Measurements from ENCODE around the gene TTLL10. TPM values are rescaled to one million over a fixed set of nuclear protein-coding genes. Genes with fewer than 3 reads are reported as not detected.
"Not testable (repeated sequence)": the region's sequence is repeated elsewhere in the genome, so short reads cannot be mapped to it uniquely, and the experiment has no call there.

TTLL10 gene
- total RNA-seq, 1 donor = 0.42 TPM

DNA sequence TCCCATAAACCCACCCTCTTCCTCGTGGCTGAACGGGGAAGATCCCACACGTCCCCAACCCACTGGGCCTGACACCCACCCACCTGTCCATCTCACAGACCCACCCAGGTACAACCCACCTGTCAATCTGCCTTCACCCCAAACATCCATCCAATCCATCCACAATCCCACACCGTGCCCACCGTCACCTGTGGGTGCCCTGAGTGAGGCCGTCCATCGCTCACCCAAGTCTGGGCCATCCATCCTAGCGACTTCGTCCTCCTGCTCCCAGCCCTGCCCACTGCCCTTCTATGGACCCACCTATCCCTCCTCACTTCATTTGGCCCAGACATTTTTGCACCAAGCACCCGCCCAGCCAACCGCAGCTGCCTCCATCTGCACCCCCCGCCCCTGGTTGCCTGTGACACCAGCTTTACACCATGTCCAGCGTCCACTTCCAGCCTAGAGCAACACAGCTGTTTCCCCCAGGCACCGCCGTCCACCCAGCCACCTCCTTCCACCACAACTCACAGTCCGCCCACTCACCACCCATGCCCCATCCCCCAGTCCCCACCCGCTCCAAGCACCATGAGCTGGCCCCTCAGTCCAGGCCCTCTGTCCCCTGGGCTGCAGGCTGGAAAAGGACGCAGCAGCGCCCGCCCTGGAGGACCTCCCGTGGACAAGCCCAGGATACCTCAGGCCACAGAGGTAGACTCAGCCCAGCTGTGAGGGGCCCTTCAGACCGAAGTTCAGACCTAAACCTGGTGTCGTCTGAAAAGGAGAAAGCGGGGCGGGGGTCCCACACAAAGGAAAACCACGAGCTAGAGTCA is 7.7 kb downstream of the TTLL10 start:
- no peaks in the 10 kb centered on the region for H3K9me3 ChIP-seq (ENCODE audit: low read depth, low read length)
- H3K4me1 ChIP-seq (ENCODE audit: insufficient read depth, low read length) = peaks cover 14% of the 10 kb centered on the region
- H3K4me3 ChIP-seq (ENCODE audit: low read length) = no peak overlapping the region
- H3K27me3 ChIP-seq (ENCODE audit: insufficient read depth, low read length) = no peaks in the 10 kb centered on the region

DNA sequence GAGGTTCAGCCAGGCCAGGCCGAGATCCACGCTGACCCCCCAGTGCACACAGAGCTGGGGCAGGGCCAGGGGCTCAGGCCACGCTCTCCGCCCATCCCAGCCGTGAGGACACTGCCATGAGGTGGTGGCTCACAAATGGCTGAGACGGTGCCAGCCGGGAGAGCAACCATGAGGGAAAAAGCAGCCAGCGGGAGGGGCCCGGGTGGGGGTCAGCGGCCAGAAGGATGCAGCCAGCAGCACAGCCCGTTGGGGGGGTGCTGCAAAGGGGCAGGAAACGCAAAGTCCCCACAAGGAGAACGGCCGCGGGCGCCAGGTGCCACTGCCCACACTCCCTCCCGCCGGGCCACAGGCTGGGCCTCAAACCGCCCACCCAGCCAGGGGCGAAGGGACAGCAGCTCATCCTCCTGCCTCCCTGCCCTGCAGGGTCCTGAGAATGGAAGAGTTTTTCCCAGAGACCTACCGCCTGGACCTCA is 8.3 kb downstream of the TTLL10 start:
- Histone ChIP-seq H3K4me1 (ENCODE audit: insufficient read depth, low read length) (peaks cover 14% of the 10 kb centered on the region), H3K4me3 (ENCODE audit: low read length) (no peak overlapping the region), H3K27me3 (ENCODE audit: insufficient read depth, low read length) (no peaks in the 10 kb centered on the region), H3K9me3 (ENCODE audit: low read depth, low read length) (no peaks in the 10 kb centered on the region)

DNA sequence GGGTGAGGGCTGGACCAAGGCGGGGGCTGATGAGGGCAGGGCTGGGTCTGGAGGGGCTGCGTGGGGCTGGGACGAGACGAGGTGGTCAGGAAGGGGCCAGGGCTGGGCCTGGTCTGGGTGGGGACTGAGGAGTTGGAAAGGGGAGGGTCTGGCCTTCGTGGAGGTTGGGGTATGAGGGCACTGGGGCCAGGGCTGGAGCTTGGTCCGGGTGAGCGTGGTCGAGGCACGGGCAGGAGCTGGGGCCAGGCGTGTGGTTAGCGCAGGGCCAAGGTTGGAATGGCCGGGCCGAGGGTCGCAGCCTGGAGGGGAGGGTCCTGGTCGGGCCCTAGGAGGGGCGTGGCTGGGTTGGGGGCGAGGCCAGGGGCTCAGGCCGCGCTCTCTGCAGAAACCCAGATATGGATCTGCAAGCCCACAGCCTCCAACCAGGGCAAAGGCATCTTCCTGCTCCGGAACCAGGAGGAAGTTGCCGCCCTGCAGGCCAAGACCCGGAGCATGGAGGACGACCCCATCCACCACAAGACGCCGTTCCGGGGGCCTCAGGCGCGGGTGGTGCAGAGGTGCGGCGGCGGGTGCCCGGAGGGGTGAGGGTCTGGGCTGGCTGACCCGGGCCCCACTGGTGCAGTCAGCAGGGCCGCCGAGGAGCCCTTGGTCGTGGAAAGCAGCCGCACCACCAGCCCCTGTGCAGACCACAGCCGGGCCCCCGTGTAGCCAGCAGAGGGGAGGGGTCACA is 9.0 kb downstream of the TTLL10 start:
- Histone ChIP-seq H3K27me3 (ENCODE audit: insufficient read depth, low read length) (no peaks in the 10 kb centered on the region), H3K9me3 (ENCODE audit: low read depth, low read length) (no peaks in the 10 kb centered on the region), H3K4me3 (ENCODE audit: low read length) (no peak overlapping the region), H3K4me1 (ENCODE audit: insufficient read depth, low read length) (peaks cover 14% of the 10 kb centered on the region)

DNA sequence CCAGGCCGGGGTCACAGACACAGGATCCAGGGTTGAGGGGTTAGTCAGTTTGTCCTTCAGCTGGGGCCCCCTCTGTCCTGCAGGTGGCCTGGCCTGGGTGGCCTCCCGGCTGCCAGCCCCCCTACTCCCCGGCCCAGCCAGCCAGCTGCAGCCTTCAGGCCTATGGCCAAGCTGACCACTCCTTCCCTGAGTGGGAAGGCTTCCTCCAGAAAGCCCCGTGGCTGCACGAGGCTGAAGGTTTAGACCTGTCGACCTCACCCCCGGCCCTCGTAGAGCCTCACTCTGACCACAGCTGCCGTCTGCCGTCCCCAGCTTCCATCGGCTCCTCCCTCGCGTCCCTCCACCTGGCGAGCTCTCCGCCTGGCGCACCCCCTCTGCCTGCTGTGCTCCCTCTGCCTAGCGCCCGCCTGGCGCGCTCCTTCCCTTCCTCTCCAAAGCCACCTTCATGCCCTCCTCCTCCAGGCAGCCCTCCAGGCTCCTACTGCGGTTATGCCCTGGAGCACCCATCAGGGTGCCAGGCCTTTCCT is 9.6 kb downstream of the TTLL10 start:
- H3K4me1 ChIP-seq (ENCODE audit: insufficient read depth, low read length) = peaks cover 14% of the 10 kb centered on the region
- no peaks in the 10 kb centered on the region for H3K9me3 ChIP-seq (ENCODE audit: low read depth, low read length)
- no peak overlapping the region for H3K4me3 ChIP-seq (ENCODE audit: low read length)
- H3K27me3 ChIP-seq (ENCODE audit: insufficient read depth, low read length) = no peaks in the 10 kb centered on the region

DNA sequence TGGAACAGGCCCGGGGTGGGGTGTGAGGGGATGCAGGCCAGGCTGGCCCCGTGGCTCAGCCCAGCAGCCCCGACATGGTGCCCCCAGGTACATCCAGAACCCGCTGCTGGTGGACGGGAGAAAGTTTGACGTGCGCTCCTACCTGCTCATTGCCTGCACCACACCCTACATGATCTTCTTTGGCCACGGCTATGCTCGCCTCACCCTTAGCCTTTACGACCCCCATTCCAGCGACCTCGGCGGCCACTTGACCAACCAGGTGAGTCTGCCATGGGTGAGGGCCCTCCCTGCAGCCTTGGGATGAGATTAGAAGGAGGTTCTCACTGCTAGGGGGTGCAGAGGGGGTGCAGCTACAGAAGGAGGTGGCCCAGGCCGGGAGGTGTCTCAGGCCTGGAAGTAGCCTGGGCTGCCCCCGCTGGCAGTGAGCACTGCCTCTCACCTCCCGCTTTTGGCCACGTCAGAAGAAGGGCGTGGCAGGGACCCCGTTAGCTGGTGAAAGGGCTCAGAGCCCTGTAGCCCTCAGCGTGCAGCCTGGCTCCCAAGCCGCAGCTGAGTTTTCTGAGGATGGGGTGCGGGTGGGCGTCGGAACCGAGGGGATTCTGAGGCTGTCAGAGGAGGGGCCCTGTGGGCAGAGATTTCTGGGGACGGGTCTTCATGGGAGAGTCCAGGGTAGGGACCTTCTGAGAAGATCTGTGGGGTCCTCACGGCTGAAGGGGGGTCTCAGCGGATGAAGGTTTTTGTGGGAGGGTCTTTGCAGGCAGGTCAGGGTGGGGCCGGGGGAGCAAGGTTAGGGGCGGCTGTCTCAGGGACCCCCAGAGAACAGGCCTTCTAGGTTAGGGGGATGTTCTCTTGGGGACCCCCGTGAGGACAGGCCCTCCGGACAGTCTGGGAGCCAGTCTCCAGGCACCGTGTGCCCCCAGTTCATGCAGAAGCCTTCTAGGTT is 10.4 kb downstream of the TTLL10 start:
- Histone ChIP-seq H3K4me1 (ENCODE audit: insufficient read depth, low read length) (peaks cover 14% of the 10 kb centered on the region), H3K9me3 (ENCODE audit: low read depth, low read length) (no peaks in the 10 kb centered on the region), H3K4me3 (ENCODE audit: low read length) (no peak overlapping the region), H3K27me3 (ENCODE audit: insufficient read depth, low read length) (no peaks in the 10 kb centered on the region)

DNA sequence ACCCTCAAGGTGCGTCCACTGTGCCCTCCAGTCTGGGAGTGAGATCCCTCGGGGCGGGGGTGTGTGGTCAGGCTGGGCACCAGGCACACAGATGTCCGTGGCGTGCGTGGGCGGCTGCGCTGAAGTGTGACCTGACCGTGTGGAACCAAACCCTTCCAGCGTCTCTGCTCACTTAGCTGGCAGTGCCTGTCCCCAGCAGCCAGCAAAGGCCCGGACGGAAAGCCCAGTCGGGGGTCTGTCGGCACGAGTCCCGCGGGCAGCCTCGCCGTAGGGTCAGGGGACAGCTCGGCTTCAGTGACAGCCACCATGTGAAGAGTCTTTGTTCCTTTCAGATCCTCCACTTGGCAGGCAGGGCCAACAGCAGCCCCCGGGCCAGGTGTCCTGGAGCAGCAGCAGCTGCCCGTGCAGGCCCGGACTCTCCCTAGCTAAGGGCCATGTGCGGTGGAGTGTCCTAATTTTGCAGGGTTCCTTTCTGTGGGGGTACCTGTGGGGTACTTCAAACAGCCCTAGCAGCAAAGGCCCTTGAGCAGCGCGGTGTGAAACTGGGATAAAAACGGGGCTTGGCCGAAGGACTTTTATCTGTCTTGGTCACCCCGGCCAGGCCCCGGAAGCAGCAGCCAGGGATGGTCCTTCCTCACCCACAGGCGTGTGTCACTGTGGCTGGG is 11.6 kb downstream of the TTLL10 start:
- peaks cover 14% of the 10 kb centered on the region for H3K4me1 ChIP-seq (ENCODE audit: insufficient read depth, low read length)
- H3K9me3 ChIP-seq (ENCODE audit: low read depth, low read length) = no peaks in the 10 kb centered on the region
- no peaks in the 10 kb centered on the region for H3K27me3 ChIP-seq (ENCODE audit: insufficient read depth, low read length)
- no peak overlapping the region for H3K4me3 ChIP-seq (ENCODE audit: low read length)

DNA sequence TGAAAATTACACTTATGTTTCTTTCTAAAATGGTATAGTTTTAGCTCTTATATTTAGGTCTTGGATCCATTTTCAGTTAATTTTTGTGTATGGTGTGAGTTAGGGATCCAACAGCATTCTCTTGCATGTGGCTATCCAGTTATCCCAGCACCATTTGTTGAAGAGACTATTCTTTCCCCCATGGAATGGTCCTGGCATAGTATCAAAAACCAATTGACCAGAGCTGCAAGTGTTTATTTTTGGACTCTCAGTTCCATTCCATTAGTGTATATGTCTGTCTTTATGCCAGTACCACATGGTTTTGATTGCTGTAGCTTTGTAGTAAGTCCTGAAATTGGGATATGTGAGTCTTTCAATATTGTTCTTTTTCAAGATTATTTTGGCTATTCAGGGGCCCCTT is 14.3 kb downstream of the TTLL10 start:
- H3K9me3 ChIP-seq (ENCODE audit: low read depth, low read length) = peaks cover 5% of the 10 kb centered on the region
- H3K4me1 ChIP-seq (ENCODE audit: insufficient read depth, low read length) = peaks cover 4% of the 10 kb centered on the region
- no peaks in the 10 kb centered on the region for H3K27me3 ChIP-seq (ENCODE audit: insufficient read depth, low read length)
- H3K4me3 ChIP-seq (ENCODE audit: low read length) = no peak overlapping the region

DNA sequence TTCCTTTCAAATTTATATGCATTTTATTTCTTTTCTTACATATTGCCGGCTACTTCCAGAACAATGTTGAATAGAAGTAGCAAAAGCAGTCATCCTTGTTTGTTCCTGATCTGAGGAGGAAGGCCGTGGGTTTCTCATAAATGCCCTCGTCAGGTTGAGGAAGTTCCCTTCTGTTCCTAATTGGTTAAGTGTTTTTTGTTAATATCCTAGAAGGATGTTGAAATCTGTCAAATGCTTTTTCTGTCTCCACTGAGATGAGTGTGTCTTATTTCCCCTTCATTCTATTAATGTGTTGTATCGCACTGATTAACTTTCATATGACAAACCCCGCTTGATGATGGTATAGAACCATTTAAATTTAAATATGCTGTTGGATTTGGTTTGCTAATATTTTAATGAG is 15.4 kb downstream of the TTLL10 start:
- Histone ChIP-seq H3K27me3 (ENCODE audit: insufficient read depth, low read length) (no peaks in the 10 kb centered on the region), H3K4me1 (ENCODE audit: insufficient read depth, low read length) (no peaks in the 10 kb centered on the region), H3K9me3 (ENCODE audit: low read depth, low read length) (peaks cover 5% of the 10 kb centered on the region), H3K4me3 (ENCODE audit: low read length) (no peak overlapping the region)

DNA sequence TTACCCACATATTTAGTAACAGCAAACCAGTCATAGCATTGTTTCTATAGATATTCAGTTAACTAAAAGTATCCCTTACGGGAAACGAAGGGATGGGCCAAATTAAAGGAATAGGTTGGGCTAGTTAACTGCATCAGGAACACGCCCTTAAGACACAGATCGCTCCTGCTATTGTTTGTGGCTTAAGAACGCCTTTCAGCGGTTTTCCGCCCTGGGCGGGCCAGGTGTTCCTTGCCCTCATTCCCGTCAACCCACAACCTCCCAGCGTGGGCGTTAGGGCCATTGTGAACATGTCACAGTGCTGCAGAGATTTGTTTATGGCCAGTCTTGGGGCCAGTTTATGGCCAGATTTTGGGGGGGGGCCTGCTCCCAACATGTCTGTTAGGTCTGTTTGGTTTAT is 18.1 kb downstream of the TTLL10 start:
- Histone ChIP-seq H3K4me3 (ENCODE audit: low read length) (no peak overlapping the region), H3K4me1 (ENCODE audit: insufficient read depth, low read length) (no peaks in the 10 kb centered on the region), H3K9me3 (ENCODE audit: low read depth, low read length) (peaks cover 5% of the 10 kb centered on the region), H3K27me3 (ENCODE audit: insufficient read depth, low read length) (no peaks in the 10 kb centered on the region)

DNA sequence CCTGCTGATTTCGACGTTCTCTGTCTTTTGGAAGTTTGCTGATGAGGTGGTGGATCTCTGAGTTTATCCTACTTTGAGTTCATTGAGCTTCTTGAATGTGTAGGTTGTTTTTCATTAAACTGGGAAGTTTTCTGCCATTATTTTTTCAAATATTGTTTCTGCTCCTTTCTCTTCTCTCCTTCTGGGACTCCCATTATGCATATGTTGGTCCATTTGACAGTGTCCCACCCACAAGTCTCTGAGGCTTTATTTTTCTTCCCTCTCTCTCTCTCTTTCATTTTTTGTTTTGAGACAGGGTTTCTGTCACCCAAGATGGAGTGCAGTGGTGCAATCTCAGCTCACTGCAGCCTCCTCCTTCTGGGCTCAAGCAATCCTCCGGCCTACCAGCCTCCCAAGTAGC is 21.0 kb downstream of the TTLL10 start:
- Histone ChIP-seq H3K4me1 (ENCODE audit: insufficient read depth, low read length) (no peaks in the 10 kb centered on the region), H3K9me3 (ENCODE audit: low read depth, low read length) (peaks cover 5% of the 10 kb centered on the region), H3K27me3 (ENCODE audit: insufficient read depth, low read length) (no peaks in the 10 kb centered on the region), H3K4me3 (ENCODE audit: low read length) (no peak overlapping the region)

DNA sequence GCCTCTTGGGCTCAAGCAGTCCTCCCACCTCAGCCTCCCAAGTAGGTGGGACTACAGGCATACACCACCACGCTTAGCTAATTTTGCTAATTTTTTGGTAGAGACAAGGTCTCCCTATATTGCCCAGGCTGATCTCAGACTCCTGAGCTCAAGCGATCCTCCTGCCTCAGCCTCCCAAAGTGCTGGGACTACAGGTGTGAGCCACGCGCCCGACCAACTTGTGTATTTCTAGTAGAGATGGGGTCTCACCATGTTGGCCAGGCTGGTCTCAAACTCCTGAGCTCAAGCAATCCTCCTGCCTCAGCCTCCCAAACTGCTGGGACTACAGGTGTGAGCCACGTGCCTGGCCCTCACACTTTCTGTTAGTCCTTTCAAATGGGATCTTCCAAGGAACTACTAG is 22.0 kb downstream of the TTLL10 start:
- not testable (repeated sequence) for H3K9me3 ChIP-seq (ENCODE audit: low read depth, low read length); H3K4me1 ChIP-seq (ENCODE audit: insufficient read depth, low read length); H3K27me3 ChIP-seq (ENCODE audit: insufficient read depth, low read length); H3K4me3 ChIP-seq (ENCODE audit: low read length)

DNA sequence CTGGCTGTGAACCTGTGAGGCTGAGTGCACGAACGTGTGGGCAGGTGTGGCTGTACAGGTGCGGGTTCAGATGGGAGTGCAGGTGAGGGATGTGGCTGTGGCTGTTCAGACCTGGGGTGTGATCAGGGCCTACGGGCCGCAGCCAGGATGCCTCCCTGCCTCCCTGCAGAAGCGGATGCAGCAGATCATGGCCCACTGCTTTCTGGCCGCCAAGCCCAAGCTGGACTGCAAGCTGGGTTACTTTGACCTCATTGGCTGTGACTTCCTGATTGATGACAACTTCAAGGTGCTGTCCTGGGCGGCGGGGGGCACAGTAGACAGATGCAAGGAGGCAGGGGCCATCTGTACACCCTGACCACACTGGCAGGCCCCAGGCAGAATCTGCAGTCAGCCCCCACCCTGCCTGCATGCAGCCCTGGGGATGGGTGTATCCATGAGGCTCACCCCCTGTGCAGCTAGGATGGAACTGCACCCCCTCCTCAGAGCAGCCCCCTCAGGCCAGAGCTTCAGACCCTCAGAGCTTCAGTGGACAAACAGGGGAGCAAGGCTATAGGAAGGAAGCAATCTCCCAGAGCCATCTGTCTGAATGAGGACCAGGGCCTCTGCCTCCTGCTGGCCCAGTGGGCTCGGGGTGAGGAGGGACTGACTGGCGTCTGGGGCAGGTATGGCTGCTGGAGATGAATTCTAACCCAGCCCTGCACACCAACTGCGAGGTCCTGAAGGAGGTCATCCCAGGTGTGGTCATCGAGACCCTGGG is 22.9 kb downstream of the TTLL10 start:
- no peak overlapping the region for H3K4me3 ChIP-seq (ENCODE audit: low read length)
- H3K9me3 ChIP-seq (ENCODE audit: low read depth, low read length) = peaks cover 5% of the 10 kb centered on the region
- peaks cover 4% of the 10 kb centered on the region for H3K4me1 ChIP-seq (ENCODE audit: insufficient read depth, low read length)
- H3K27me3 ChIP-seq (ENCODE audit: insufficient read depth, low read length) = no peaks in the 10 kb centered on the region

DNA sequence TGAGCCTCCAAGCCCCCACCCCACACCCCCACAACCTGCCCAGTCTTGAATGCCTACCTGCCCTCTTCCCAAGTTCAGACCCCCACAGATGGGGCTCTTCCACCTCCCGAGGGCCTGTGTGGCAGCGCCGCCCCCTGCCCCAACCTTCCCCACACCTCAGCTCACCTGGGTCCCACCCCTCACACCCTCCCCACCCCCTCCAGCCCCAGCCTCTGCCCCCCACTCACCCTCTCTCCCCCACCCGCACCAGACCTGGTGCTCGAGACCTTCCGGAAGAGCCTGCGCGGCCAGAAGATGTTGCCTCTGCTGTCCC is 23.5 kb downstream of the TTLL10 start:
- Histone ChIP-seq H3K27me3 (ENCODE audit: insufficient read depth, low read length) (no peaks in the 10 kb centered on the region), H3K9me3 (ENCODE audit: low read depth, low read length) (peaks cover 5% of the 10 kb centered on the region), H3K4me1 (ENCODE audit: insufficient read depth, low read length) (peaks cover 4% of the 10 kb centered on the region), H3K4me3 (ENCODE audit: low read length) (no peak overlapping the region)

Data from mononuclear cell (primary cell).